HepG2 (cell line): ENCODE data around the gene NELFB. TPM values are rescaled to one million over a fixed set of nuclear protein-coding genes. Genes with fewer than 3 reads are reported as not detected.

Experiments used
- ATF2 ChIP-seq: sonication (generic); formaldehyde crosslinking; IDR thresholded peaks from 2 replicates; pipeline ENCODE4 v1.4.0; 2020; ENCODE audit warnings: missing genetic modification reagents
- ATF5 ChIP-seq: sonication (generic); formaldehyde crosslinking; IDR thresholded peaks from 2 replicates; pipeline ENCODE4 v1.4.0; 2020; ENCODE audit warnings: mild to moderate bottlenecking, low read depth, missing genetic modification reagents
- JDP2 ChIP-seq: sonication (generic); formaldehyde crosslinking; IDR thresholded peaks from 2 replicates; pipeline ENCODE4 v1.8.1; 2022; ENCODE audit warnings: missing genetic modification reagents, borderline replicate concordance
- KDM6A ChIP-seq: IDR thresholded peaks from 2 replicates; pipeline ENCODE4 v1.6.1; 2016; ENCODE audit warnings: low read depth
- MED1 ChIP-seq: sonication (generic); formaldehyde crosslinking; IDR thresholded peaks from 2 replicates; pipeline ENCODE4 v1.4.0; 2020; ENCODE audit warnings: missing genetic modification reagents
- NFYB ChIP-seq: sonication (generic); formaldehyde crosslinking; IDR thresholded peaks from 2 replicates; pipeline ENCODE4 v1.4.0; 2020; ENCODE audit warnings: missing genetic modification reagents
- PCBP2 ChIP-seq: fragments of 200-400 bp; formaldehyde crosslinking; optimal IDR thresholded peaks from 2 replicates; pipeline ENCODE3; 2018; ENCODE audit warnings: low read length, low read depth; ENCODE audit not compliant: poor library complexity, severe bottlenecking
- PHF21A ChIP-seq: sonication (generic); formaldehyde crosslinking; IDR thresholded peaks from 2 replicates; pipeline ENCODE4 v1.5.0; 2020; ENCODE audit warnings: mild to moderate bottlenecking, missing genetic modification reagents
- SIX4 ChIP-seq: sonication (generic); formaldehyde crosslinking; IDR thresholded peaks from 2 replicates; pipeline ENCODE4 v1.4.0; 2020; ENCODE audit warnings: missing genetic modification reagents
- SNAPC2 ChIP-seq: sonication (generic); formaldehyde crosslinking; IDR thresholded peaks from 2 replicates; pipeline ENCODE4 v1.8.1; 2022; ENCODE audit warnings: mild to moderate bottlenecking, missing genetic modification reagents
- SOX6 ChIP-seq, 2 experiments: fragments of 450-650 bp in 1 of 2; sonication (generic) in 1 of 2; formaldehyde crosslinking in 1 of 2; IDR thresholded peaks; 2 replicates each; pipeline versions ENCODE4 v1.4.0 to v1.6.1; 2017 to 2020; ENCODE audit warnings: antibody characterized with exemption in 1 of 2, mild to moderate bottlenecking in 1 of 2, missing genetic modification reagents in 1 of 2
- ZMAT3 ChIP-seq: sonication (generic); formaldehyde crosslinking; conservative IDR thresholded peaks from 2 replicates; pipeline ENCODE4 v1.7.0; 2021; ENCODE audit warnings: missing genetic modification reagents
- ZNF292 ChIP-seq: sonication (generic); formaldehyde crosslinking; IDR thresholded peaks from 2 replicates; pipeline ENCODE4 v1.8.1; 2022; ENCODE audit warnings: mild to moderate bottlenecking, low read depth, missing genetic modification reagents, borderline replicate concordance
- ZNF326 ChIP-seq: sonication (generic); formaldehyde crosslinking; IDR thresholded peaks from 2 replicates; pipeline ENCODE4 v1.4.0; 2020; ENCODE audit warnings: missing genetic modification reagents, borderline replicate concordance
- ZNF335 ChIP-seq: sonication (generic); formaldehyde crosslinking; IDR thresholded peaks from 2 replicates; pipeline ENCODE4 v1.4.0; 2020; ENCODE audit warnings: missing genetic modification reagents
- ZNF547 ChIP-seq: sonication (generic); formaldehyde crosslinking; IDR thresholded peaks from 2 replicates; pipeline ENCODE4 v1.5.1; 2020; ENCODE audit warnings: mild to moderate bottlenecking, missing genetic modification reagents
- ZNF609 ChIP-seq: sonication (generic); formaldehyde crosslinking; IDR thresholded peaks from 2 replicates; pipeline ENCODE4 v1.4.0; 2020; ENCODE audit warnings: mild to moderate bottlenecking, missing genetic modification reagents, borderline replicate concordance
- ZNF772 ChIP-seq: sonication (generic); formaldehyde crosslinking; IDR thresholded peaks from 2 replicates; pipeline ENCODE4 v1.5.0; 2020; ENCODE audit warnings: mild to moderate bottlenecking, missing genetic modification reagents
- polyA plus RNA-seq, 8 experiments: library from polyadenylated mRNA; depleted of rRNA in 3 of 8; stranded (reverse) in 7 of 8; unstranded in 1 of 8; fragments of >200 nt; fragmentation: Illumina TruSeq in 4 of 8; extraction: Trizol in 4 of 8; gene quantifications; 2 replicates each; pipeline versions ENCODE4 v1.2.1 to v1.2.3, GENCODE V29; 2011 to 2016; ENCODE audit warnings: low read depth in 4 of 8, missing spikeins in 1 of 8, mixed read lengths in 1 of 8; ENCODE audit not compliant: insufficient read depth in 1 of 8
- total RNA-seq, 5 experiments: library from RNA; depleted of rRNA; stranded (reverse); fragments of >200 nt; fragmentation: Illumina TruSeq; extraction: Trizol; gene quantifications; 2 replicates each; pipeline ENCODE4 v1.2.3, GENCODE V29; 2016; ENCODE audit warnings: low read depth in 1 of 5
- TF ChIP-seq, protein P1 (sequence below): sonication (generic); formaldehyde crosslinking; conservative IDR thresholded peaks from 2 replicates; pipeline ENCODE4 v1.4.0; 2020; ENCODE audit warnings: mild to moderate bottlenecking, missing genetic modification reagents, moderate library complexity

NELFB gene
- total and polyA plus RNA-seq, 2 of the 13 experiments (the other 11 are each of a cell fraction or from before 2014, with no cell fraction given): 26.5 to 45.8 TPM

DNA sequence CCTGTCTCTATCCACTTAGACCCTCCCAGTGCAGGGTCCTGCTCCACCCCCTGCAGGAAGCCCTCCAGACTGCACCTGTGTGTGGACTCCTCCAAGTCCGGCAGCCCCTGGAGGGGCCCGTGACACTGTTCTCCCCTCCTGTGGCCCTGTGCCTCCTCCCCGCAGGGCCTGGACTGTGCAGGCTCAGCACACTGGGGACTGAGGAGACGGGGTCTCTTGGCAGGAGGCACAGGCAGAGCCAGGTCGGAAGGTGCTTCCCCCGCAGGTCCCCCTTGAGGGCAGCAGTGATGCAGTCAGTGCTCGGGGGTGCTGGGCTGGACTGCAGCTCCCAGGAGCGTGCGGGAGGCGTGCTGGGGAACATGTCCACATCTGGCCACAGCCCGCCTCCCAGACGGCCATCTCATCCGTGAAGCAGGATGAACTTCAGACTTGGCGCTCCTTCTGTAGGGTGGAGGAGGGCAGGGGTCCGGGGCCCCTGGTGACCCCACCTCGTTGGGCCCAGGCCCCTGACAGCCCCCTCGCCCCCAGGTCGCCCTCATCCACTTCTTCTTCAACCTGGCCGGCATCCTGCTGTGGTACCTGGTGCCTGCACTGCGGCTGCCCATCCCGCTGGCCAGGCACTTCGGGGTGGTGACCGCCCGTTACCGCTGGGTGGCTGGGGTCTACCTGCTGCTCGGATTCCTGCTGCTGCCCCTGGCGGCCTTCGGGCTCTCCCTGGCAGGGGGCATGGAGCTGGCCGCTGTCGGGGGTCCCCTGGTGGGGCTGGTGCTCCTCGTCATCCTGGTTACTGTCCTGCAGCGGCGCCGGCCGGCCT is 19.5 kb upstream of the NELFB start (continued):
- TF ChIP-seq ATF5 (no peak), ZNF335 (CRISPR knock-in tag) (0 out of 2 replicates have a peak, but pooled peaks have one; percentile 10), JDP2 (no peak; the same call in 1 of the 2 replicates), SIX4 (CRISPR knock-in tag) (no peak), ZNF609 (no peak), ZNF772 (CRISPR knock-in tag) (no peak), MED1 (CRISPR knock-in tag) (peak; percentile 71), KDM6A (no peak), PHF21A (CRISPR knock-in tag) (no peak), PCBP2 (no peak), ZNF292 (CRISPR knock-in tag) (no peak), NFYB (no peak), SNAPC2 (CRISPR knock-in tag) (peak; percentile 73; the same call in 1 of the 2 replicates), SOX6 (IDR thresholded peaks at IDR 0.05) (no peak), SOX6 (CRISPR knock-in tag; IDR thresholded peaks at IDR 0.05) (no peak), ZNF547 (CRISPR knock-in tag) (no peak; the same call in none of the 2 replicates), ATF2 (CRISPR knock-in tag) (no peak), ZMAT3 (CRISPR knock-in tag) (peak; percentile 78; the same call in 1 of the 2 replicates), ZNF326 (CRISPR knock-in tag) (no peak; the same call in 1 of the 2 replicates)
- TF ChIP-seq, protein P1, sequence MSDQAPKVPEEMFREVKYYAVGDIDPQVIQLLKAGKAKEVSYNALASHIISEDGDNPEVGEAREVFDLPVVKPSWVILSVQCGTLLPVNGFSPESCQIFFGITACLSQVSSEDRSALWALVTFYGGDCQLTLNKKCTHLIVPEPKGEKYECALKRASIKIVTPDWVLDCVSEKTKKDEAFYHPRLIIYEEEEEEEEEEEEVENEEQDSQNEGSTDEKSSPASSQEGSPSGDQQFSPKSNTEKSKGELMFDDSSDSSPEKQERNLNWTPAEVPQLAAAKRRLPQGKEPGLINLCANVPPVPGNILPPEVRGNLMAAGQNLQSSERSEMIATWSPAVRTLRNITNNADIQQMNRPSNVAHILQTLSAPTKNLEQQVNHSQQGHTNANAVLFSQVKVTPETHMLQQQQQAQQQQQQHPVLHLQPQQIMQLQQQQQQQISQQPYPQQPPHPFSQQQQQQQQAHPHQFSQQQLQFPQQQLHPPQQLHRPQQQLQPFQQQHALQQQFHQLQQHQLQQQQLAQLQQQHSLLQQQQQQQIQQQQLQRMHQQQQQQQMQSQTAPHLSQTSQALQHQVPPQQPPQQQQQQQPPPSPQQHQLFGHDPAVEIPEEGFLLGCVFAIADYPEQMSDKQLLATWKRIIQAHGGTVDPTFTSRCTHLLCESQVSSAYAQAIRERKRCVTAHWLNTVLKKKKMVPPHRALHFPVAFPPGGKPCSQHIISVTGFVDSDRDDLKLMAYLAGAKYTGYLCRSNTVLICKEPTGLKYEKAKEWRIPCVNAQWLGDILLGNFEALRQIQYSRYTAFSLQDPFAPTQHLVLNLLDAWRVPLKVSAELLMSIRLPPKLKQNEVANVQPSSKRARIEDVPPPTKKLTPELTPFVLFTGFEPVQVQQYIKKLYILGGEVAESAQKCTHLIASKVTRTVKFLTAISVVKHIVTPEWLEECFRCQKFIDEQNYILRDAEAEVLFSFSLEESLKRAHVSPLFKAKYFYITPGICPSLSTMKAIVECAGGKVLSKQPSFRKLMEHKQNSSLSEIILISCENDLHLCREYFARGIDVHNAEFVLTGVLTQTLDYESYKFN (CRISPR knock-in tag): peak; percentile 28; the same call in 1 of the 2 replicates
